Mesodermal cell (in vitro differentiated cells): ENCODE results near the gene TRAF3.

Experiments used
- H3K27ac ChIP-seq: 2 replicates; pipeline ENCODE4 v1.7.0; 2013; ENCODE audit warnings: mild to moderate bottlenecking, low read depth, low read length, moderate library complexity; ENCODE audit not compliant: severe bottlenecking
- H3K36me3 ChIP-seq: 2 replicates; pipeline ENCODE4 v1.7.1; 2013; ENCODE audit warnings: mild to moderate bottlenecking, low read length, moderate library complexity; ENCODE audit not compliant: control insufficient read depth, insufficient read depth
- H3K4me1 ChIP-seq: one replicate; pipeline ENCODE4 v1.7.1; 2013; ENCODE audit warnings: mild to moderate bottlenecking, low read length; ENCODE audit not compliant: insufficient read depth, control insufficient read depth, poor library complexity, severe bottlenecking
- H3K4me3 ChIP-seq: 2 replicates; pipeline ENCODE4 v1.7.0; 2013; ENCODE audit warnings: low read length, control low read depth, mild to moderate bottlenecking; ENCODE audit not compliant: insufficient read depth, poor library complexity, severe bottlenecking; ENCODE audit errors: extremely low read depth
- H3K9me3 ChIP-seq: 2 replicates; pipeline ENCODE4 v1.7.1; 2013; ENCODE audit warnings: mild to moderate bottlenecking, low read length, moderate library complexity; ENCODE audit not compliant: control insufficient read depth
- WGBS, 2 experiments: methylation state at CpG; one replicate each; pipeline ENCODE4 v1.1.5; 2013; ENCODE audit warnings: missing lambda C conversion rate in 2 of 2; ENCODE audit not compliant: insufficient coverage in 2 of 2; 5-methylcytosine and 5-hydroxymethylcytosine counted together

Gene TRAF3

DNA sequence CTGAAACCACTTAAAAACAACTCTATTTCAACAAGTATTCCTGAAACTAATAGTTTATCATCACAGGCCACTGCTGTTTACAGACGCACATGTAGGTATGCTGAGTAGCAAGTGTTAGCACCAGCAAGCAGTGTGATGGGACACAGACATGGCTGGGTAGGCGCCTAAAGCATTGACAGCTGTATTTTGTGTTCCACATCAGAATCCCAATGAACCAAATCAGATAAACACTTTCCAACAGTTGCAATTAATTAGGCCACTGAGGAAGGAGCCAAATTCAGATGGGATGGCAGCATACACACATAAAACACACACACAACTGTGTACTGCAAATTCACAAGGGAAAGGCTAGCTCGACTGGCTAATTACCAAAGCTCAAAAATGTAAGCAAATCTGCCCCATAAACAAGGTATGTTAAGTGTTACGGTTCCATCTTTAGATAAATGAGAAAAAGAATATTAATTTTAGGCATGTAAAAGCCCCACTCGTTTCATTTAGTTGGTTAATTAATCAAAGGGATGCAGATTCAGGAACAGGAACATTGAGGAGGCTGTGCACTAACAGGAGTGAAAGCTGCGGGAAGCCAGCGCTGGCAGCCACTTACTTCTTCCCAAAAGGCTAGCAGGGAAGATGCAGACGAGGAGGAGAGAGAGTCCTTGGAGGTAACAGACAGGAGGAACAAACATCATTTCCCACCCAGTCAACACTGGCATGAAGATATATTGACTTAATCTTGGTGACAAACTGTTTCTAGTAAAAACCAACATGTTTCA, 178.6 kb downstream of the TRAF3 start:
- Histone ChIP-seq H3K9me3 (no peaks in the 10 kb centered on the region), H3K27ac (no peak overlapping the region), H3K36me3 (peaks cover 99% of the 10 kb centered on the region), H3K4me1 (no peaks in the 10 kb centered on the region), H3K4me3 (no peak overlapping the region)
- WGBS, 2 experiments: 96 to 100% methylated on average over 3 to 4 of the region's 8 CpGs

DNA sequence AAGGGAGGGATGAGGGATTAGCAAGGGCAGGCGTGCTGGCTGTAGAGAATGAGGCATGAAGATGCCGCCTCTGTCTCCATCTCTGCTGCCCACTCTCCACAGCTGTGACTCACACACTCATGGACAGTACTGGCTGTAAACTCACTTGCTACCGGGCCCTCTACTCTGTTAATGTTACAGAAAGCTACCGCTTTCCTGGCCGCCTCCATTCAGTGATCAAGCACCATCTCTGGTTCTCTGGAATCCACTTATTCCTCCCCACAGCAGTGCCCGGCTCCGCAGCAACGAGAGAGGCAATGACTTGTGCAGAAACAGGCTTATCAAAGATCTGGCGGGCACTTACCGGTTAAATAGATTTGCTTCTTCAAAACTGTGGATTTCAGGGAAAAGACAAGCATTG, 180.0 kb downstream of the TRAF3 start:
- H3K4me1 ChIP-seq: no peaks in the 10 kb centered on the region
- no peak overlapping the region for H3K27ac ChIP-seq
- H3K9me3 ChIP-seq: no peaks in the 10 kb centered on the region
- H3K36me3 ChIP-seq: peaks cover 99% of the 10 kb centered on the region
- H3K4me3 ChIP-seq: no peak overlapping the region
- 94 to 100% methylated on average over 10 of the region's 10 CpGs for WGBS, 2 experiments

- WGBS, 2 experiments: 98 to 100% methylated on average over 5 to 8 of the region's 10 CpGs
Observed at GRCh38 chr14:102958461-102958860, 181.2 kb downstream of the TRAF3 start.

More at GRCh38 chr14:102958461-102958860, 181.2 kb downstream of the TRAF3 start:
- H3K27ac ChIP-seq: no peak overlapping the region
- no peaks in the 10 kb centered on the region for H3K9me3 ChIP-seq
- no peak overlapping the region for H3K4me3 ChIP-seq
- no peaks in the 10 kb centered on the region for H3K4me1 ChIP-seq
- peaks cover 99% of the 10 kb centered on the region for H3K36me3 ChIP-seq
